Activated CD8-positive, alpha-beta memory T cell treated with anti-CD3 and anti-CD28 coated beads, Interleukin-2, amount 10 ng/mL, durations not matched to agents 7 days and 5 days (primary cell): ENCODE data around the gene PALM3. TPM values are rescaled to one million over a fixed set of nuclear protein-coding genes. Genes with fewer than 3 reads are reported as not detected.
"Not testable (repeated sequence)": the region's sequence is repeated elsewhere in the genome, so short reads cannot be mapped to it uniquely, and the experiment has no call there.

Experiments used
- ATAC-seq: fragments of 150-1000 bp; cut with Tn5 transposase; one replicate; pipeline ENCODE4 v1.10.0; 2021; ENCODE audit warnings: moderate library complexity
- CTCF ChIA-PET: fragments of 350-600 bp; sonication (Branson Sonifier 250); formaldehyde crosslinking; loops from one replicate; lab custom pipeline; 2021; ENCODE audit warnings: antibody characterized with exemption; lab: Charles Lee
- DNase-seq: peaks from one replicate; pipeline ENCODE4 v3.0.0-alpha.2; 2020
- H3K27ac Mint-ChIP-seq: one replicate; pipeline ENCODE4 v1.8.0; 2021; ENCODE audit warnings: mild to moderate bottlenecking, mixed read lengths
- H3K27me3 Mint-ChIP-seq: one replicate; pipeline ENCODE4 v1.8.0; 2021; ENCODE audit warnings: mixed read lengths
- H3K36me3 Mint-ChIP-seq: one replicate; pipeline ENCODE4 v1.8.0; 2021; ENCODE audit warnings: mild to moderate bottlenecking, mixed read lengths
- H3K4me1 Mint-ChIP-seq: one replicate; pipeline ENCODE4 v1.8.0; 2021; ENCODE audit warnings: mixed read lengths
- H3K4me3 Mint-ChIP-seq: one replicate; pipeline ENCODE4 v1.8.0; 2021; ENCODE audit warnings: mild to moderate bottlenecking, moderate library complexity, mixed read lengths
- H3K9me3 Mint-ChIP-seq: one replicate; pipeline ENCODE4 v1.8.0; 2022; ENCODE audit warnings: low read depth, mixed read lengths
- total RNA-seq, 2 experiments: library from RNA; stranded (reverse); gene quantifications; one replicate each; pipeline ENCODE4 v1.2.3, GENCODE V29; 2021

PALM3 gene
- total RNA-seq, 2 experiments from 2014 or later: not detected

DNA sequence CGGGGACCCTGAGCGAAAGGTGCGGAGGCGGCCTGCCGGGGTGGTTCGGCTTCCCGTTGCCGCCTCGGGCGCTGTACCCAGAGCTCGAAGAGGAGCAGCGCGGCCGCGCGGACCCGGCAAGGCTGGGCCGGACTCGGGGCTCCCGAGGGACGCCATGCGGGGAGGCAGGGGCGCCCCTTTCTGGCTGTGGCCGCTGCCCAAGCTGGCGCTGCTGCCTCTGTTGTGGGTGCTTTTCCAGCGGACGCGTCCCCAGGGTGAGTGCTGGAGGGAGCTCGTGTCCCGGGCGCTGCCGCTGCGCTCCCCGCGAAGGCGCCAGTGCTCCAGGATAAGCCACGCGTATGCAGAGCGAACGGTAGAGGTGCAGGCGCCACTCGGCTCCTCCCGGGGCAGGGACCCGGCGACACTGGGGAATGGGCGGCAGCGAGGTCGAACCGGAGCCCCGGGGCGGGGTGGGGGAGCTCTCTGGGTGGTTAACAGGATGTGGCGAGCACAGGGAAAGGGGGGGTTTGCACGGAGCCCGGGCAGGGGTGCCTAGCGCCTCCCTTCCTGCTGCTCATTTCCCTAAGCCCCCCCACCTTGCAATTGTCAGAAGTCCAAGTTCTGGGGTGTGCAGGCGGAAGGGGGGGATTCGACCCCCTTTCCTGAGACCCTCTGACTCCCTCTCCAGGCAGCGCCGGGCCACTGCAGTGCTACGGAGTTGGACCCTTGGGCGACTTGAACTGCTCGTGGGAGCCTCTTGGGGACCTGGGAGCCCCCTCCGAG, 30.0 kb downstream of the PALM3 start, which contains the start of gene IL27RA:
TSS of gene IL27RA (plus strand) at position 44 of the 762 bp plus-strand sequence. CDS start at position 155, 111 bp downstream.
- Mint-ChIP-seq H3K27me3 (peaks cover 6% of the 10 kb centered on the region), H3K4me1 (peaks cover 19% of the 10 kb centered on the region), H3K27ac (peak within 1 kb of the TSS; percentile 90), H3K4me3 (peak within 1 kb of the TSS; percentile 90), H3K36me3 (peaks cover 9% of the 10 kb centered on the region), H3K9me3 (no peaks in the 10 kb centered on the region)
- CTCF ChIA-PET: interaction anchor here (0.7 to 2.9 kb wide), 38 partner anchors 9 to 451 kb away, joined by 3 to 24 read pairs (median 4); partner anchors contain the start of genes ASF1B, BRME1, CC2D1A and DCAF15
- DNase-seq: peak; percentile 88
- ATAC-seq: peak; percentile 85

DNA sequence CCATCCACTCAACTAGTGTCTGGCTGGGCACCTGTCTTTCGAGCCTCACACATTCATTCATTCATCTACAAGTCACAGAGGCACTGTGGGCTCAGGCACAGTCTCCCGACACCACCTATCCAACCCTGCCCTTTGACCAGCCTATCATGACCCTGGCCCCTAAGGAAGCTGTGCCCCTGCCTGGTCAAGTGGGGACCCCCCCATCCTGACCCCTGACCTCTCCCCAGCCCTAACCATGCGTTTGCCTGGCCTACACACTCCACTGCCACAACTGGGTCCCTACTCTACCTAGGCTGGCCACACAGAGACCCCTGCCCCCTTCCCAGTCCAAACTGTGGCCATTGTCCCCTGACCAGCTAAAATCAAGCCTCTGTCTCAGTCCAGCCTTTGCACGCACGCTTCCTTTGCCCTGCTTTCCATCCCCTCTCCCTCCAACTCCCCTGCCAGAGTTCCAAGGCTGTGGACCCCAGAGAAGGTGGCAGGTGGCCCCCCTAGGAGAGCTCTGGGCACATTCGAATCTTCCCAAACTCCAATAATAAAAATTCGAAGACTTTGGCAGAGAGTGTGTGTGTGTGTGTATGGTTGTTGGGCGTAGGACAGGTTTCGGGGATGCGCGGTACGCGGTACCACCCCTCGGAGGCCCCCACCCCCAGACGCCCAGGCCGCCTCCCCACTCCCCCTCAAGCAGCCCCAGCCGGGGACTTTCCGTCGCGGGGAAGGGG, 30.7 kb downstream of the PALM3 start:
- ATAC-seq (no peak), DNase-seq (no peak)
- peak overlapping the region; percentile 90 for H3K4me3 Mint-ChIP-seq
- peak overlapping the region; percentile 90 for H3K27ac Mint-ChIP-seq
- no peaks in the 10 kb centered on the region for H3K9me3 Mint-ChIP-seq
- H3K36me3 Mint-ChIP-seq: peaks cover 8% of the 10 kb centered on the region
- H3K4me1 Mint-ChIP-seq: peaks cover 18% of the 10 kb centered on the region
- CTCF ChIA-PET: interaction anchor here (0.7 to 2.9 kb wide), 40 partner anchors 9 to 169 kb away, joined by 3 to 24 read pairs (median 4); partner anchors contain the start of genes ASF1B, BRME1, CC2D1A and DCAF15
- H3K27me3 Mint-ChIP-seq: peaks cover 6% of the 10 kb centered on the region

DNA sequence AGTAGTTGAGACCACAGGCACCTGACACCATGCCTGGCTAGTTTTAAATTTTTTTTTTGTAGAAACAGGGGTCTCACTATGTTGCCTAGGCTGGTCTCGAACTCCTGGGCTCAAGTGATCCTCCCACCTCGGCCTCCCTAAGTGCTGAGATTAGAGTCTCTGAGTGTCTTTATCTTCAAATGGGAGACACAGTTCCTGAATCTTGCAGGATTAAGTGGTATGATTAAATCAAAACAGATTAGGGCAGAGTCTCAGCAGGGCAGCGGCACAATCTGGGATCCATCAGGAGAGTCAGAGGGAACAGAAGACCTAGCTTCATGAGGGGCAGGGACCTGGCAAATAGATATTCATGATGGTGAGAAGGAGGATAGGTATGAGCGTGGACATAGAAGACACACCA, 33.0 kb downstream of the PALM3 start:
- H3K4me1 Mint-ChIP-seq: peaks cover 16% of the 10 kb centered on the region
- DNase-seq (no peak), ATAC-seq (no peak)
- no peak overlapping the region for H3K4me3 Mint-ChIP-seq
- H3K9me3 Mint-ChIP-seq: no peaks in the 10 kb centered on the region
- H3K27me3 Mint-ChIP-seq: peaks cover 6% of the 10 kb centered on the region
- H3K27ac Mint-ChIP-seq: no peak overlapping the region
- CTCF ChIA-PET: interaction anchor here (0.6 to 2.3 kb wide), 4 partner anchors 10 to 142 kb away, joined by 3 to 8 read pairs (median 4); partner anchors contain the start of gene MISP3
- peaks cover 4% of the 10 kb centered on the region for H3K36me3 Mint-ChIP-seq

DNA sequence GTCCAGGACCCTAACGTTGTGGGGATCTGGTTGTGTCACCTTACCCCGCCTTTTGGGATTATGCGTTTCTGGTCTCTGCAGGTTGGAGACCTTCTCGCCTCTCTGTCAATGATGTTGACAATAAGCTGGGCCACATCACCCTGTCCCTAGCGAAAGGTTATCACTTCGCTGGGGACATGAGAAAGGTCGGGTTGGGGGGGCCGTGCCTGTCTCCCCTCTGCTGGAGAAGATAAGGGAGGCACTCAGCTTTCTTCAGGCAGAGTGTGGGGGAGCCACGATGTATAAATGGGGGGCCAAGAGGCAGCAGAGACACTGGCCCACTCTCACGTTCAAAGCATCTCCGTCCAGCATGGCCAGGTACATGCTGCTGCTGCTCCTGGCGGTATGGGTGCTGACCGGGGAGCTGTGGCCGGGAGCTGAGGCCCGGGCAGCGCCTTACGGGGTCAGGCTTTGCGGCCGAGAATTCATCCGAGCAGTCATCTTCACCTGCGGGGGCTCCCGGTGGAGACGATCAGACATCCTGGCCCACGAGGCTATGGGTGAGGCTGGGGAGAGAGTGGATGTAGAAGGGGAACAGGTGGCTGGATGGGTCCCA, 33.9 kb downstream of the PALM3 start, which contains the start of gene RLN3:
TSS of gene RLN3 (plus strand) at position 293 of the 595 bp plus-strand sequence. CDS start at position 350, 57 bp downstream.
- DNase-seq (no peak), ATAC-seq (no peak)
- H3K36me3 Mint-ChIP-seq: peaks cover 3% of the 10 kb centered on the region
- CTCF ChIA-PET: interaction anchor here (0.8 to 1.7 kb wide), 3 partner anchors 9 to 141 kb away, joined by 3 to 4 read pairs (median 3); no protein-coding TSS in a partner anchor
- no peaks in the 10 kb centered on the region for H3K9me3 Mint-ChIP-seq
- no peak within 1 kb of the TSS for H3K27ac Mint-ChIP-seq
- peaks cover 19% of the 10 kb centered on the region for H3K4me1 Mint-ChIP-seq
- H3K27me3 Mint-ChIP-seq: peaks cover 6% of the 10 kb centered on the region
- no peak within 1 kb of the TSS for H3K4me3 Mint-ChIP-seq

DNA sequence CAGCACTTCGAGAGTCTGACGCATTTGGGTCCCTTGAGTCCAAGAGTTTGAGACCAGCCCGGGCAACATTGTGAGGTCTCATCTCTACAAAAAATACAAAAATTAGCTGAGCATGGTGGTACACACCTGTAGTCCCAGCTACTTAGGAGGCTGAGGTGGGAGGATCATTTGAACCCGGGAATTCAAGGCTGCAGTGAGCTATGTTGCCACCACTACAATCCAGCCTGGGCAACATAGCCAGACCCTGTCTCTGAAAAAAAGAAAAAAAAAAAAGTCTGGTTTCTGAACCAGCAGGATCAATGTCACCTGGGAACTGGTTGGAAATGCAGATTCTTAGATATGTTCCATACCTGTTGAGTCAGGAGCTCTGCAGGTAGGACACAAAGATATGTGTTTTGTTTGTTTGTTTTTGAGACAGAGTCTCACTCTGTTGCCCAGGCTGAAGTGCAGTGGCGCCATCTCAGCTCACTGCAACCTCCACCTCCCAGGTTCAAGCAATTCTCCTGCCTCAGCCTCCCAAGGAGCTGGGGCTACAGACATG, 35.2 kb downstream of the PALM3 start:
- CTCF ChIA-PET: interaction anchor here (1.2 to 1.7 kb wide), 2 partner anchors 16 to 124 kb away, joined by 3 read pairs; no protein-coding TSS in a partner anchor
- not testable (repeated sequence) for DNase-seq

DNA sequence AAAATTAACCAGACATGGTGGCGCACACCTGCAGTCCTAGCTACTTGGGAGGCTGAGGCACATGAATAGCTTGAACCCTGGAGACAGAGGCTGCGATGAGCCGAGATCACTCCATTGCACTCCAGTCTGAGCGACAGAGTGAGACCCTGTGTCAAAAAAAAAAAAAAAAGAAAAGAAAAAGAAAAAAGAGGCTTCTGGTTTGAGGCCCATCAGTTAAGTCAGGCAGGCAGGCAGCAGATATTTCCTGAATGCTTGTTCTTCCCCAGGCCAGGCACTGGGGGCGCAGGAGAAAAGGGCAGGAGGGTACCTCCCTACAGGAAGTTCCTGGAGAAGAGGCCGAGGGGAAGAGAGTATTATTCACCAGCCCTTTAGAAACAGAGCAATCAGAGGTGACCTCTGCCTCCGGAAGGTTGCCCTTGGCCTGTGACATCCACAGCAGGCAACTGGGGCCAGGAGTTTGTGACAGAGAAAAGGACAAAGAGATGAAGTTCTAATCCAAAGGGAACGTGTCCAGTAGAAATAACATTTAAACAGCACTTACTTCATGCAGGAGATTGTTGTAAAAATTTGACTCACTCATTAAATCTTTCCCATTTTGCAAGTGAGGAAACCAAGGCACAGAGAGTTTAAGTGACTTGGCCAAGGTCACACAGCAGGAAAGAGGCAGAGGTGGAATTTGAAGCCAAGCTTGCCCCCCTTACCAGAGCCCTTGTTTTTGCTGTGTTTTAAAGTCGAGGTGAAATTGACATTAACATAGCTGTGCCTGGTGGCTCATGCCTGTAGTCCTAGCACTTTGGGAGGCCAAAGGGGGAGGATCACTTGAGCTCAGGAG, 38.3 kb downstream of the PALM3 start:
- Mint-ChIP-seq H3K4me3 (no peak overlapping the region), H3K27me3 (peaks cover 3% of the 10 kb centered on the region), H3K36me3 (no peaks in the 10 kb centered on the region), H3K27ac (no peak overlapping the region), H3K9me3 (no peaks in the 10 kb centered on the region), H3K4me1 (peaks cover 7% of the 10 kb centered on the region)
- CTCF ChIA-PET: interaction anchor here (2.8 kb wide), 1 partner anchor 7 kb away, joined by 19 read pairs; the partner anchor contains the start of gene IL27RA
- no peak for ATAC-seq
- no peak for DNase-seq

More for the DNA sequence above, 35.2 kb downstream of the PALM3 start:
- H3K9me3 Mint-ChIP-seq, ATAC-seq, H3K27ac Mint-ChIP-seq, H3K27me3 Mint-ChIP-seq, H3K36me3 Mint-ChIP-seq, H3K4me3 Mint-ChIP-seq: not testable (repeated sequence)
- peaks cover 16% of the 10 kb centered on the region for H3K4me1 Mint-ChIP-seq

DNA sequence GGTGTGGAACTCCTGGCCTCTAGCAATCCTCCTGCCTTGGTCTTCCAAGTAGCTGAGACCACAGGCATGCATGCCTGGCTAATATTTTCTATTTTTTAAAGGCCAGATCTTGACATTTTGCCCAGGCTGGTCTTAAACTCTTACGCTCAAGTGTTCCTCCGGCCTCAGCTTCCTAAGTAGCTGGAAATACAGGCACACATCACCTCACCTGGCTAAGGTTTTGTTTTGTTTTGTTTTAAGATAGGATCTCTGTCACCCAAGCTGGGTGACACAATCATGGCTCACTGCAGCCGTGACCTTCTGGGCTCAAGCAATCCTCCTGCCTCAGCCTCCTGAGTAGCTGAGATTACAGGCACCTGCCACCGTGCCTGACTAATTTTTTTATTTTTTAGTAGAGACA, 39.4 kb downstream of the PALM3 start:
- ATAC-seq: no peak
- Mint-ChIP-seq H3K4me1 (peaks cover 7% of the 10 kb centered on the region), H3K36me3 (no peaks in the 10 kb centered on the region), H3K27me3 (no peaks in the 10 kb centered on the region), H3K9me3 (no peaks in the 10 kb centered on the region), H3K4me3 (no peak overlapping the region), H3K27ac (no peak overlapping the region)
- CTCF ChIA-PET: interaction anchor here (0.9 to 2.8 kb wide), 2 partner anchors 9 to 142 kb away, joined by 3 to 19 read pairs; partner anchors contain the start of gene IL27RA
- DNase-seq: no peak

DNA sequence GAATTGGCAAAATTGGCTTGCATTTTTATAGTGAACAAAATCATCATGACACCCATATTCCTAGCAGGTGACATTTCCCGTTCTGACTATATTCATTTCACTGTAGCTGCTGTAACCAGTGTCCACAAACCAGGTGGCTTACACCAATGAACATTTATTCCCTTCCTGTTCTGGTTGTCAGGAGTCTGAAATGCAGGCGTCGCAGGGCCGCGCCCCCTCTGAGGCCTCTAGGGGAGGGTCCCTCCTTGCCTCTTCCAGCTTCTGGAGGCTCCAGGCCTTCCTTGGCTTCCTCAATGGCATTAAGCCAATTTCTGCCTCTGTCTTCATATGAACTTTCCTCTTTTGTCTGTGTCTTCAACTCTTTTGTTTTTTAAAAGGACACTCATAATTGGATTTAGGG, 40.4 kb downstream of the PALM3 start:
- Mint-ChIP-seq H3K4me1 (peaks cover 7% of the 10 kb centered on the region), H3K27me3 (no peaks in the 10 kb centered on the region), H3K4me3 (no peak overlapping the region), H3K9me3 (no peaks in the 10 kb centered on the region), H3K36me3 (no peaks in the 10 kb centered on the region), H3K27ac (no peak overlapping the region)
- DNase-seq (no peak), ATAC-seq (peak; percentile 20)
- CTCF ChIA-PET: interaction anchor here (0.9 to 2.8 kb wide), 4 partner anchors 10 to 141 kb away, joined by 3 to 19 read pairs (median 6); partner anchors contain the start of gene IL27RA

DNA sequence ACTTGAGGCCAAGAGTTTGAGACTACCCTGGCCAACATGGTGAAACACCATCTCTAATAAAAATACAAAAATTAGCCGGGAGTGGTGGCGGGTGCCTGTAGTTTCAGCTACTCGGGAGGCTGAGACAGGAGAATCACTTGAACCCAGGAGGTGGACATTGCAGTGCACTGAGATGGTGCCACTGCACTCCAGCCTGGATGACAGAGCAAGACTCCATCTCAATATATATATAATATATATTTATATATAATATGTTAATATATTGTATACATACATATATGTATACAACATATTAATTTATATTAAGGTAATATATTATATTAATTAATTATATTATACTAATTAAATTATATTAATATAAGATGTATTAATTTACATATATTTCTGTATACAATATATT, 42.1 kb downstream of the PALM3 start:
- ATAC-seq, H3K36me3 Mint-ChIP-seq, H3K4me1 Mint-ChIP-seq, H3K27me3 Mint-ChIP-seq, H3K4me3 Mint-ChIP-seq, H3K9me3 Mint-ChIP-seq, H3K27ac Mint-ChIP-seq, DNase-seq: not testable (repeated sequence)
- CTCF ChIA-PET: interaction anchor here (0.9 to 2.1 kb wide), 6 partner anchors 12 to 139 kb away, joined by 3 to 8 read pairs (median 3); partner anchors contain the start of gene IL27RA

DNA sequence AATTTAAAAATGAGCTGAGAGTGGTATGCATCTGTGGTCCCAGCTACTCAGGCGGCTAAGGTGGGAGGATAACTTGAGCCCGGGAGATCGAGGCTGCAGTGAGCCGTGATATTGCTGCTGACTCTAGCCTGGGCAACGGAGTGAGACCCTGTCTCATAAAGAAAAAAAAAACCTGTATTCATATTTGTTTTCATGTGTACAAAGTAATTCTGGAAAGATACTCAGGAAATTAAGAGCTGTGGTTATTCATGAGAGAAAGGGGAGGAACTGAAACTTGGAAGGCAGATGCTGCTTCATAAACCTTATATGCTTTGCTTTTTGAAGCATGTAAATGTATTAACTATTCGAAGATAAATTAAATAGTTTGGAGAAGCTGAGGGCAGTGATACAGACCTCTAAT, 42.8 kb downstream of the PALM3 start:
- H3K4me1 Mint-ChIP-seq: peaks cover 7% of the 10 kb centered on the region
- no peak for ATAC-seq

DNA sequence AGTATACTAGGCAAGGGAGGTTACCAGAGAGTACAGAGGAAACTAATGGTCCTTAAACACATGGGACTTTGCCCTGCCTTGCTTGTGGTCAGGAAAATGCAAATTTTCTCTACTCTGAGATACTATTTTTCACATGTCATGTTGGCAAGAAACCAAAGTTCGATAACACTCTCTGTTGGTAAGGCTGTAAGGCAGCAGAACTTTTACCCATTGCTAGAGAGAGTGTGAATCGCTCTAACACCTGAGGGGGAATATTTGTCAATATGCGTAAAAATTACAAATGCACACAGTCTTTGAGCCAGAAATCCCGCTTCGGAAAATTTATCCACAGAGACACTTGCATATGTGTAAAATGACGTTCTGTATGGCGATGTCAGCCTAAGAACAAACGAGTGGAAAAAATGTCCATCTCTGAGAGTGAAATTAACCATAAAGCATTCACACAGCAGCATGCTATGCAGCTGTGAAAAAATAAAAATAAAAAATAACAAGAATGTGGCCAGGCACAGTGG, 46.3 kb downstream of the PALM3 start:
- DNase-seq: no peak
- H3K9me3 Mint-ChIP-seq: no peaks in the 10 kb centered on the region
- H3K27ac Mint-ChIP-seq: no peak overlapping the region
- CTCF ChIA-PET: interaction anchor here (2.0 kb wide), 1 partner anchor 56 kb away, joined by 5 read pairs; no protein-coding TSS in a partner anchor
- H3K36me3 Mint-ChIP-seq: no peaks in the 10 kb centered on the region
- no peak overlapping the region for H3K4me3 Mint-ChIP-seq
- no peaks in the 10 kb centered on the region for H3K27me3 Mint-ChIP-seq
- ATAC-seq: no peak
- H3K4me1 Mint-ChIP-seq: peaks cover 2% of the 10 kb centered on the region

More for the DNA sequence above, 42.8 kb downstream of the PALM3 start:
- Mint-ChIP-seq H3K27me3 (no peaks in the 10 kb centered on the region), H3K27ac (no peak overlapping the region), H3K9me3 (no peaks in the 10 kb centered on the region), H3K36me3 (no peaks in the 10 kb centered on the region), H3K4me3 (no peak overlapping the region)
- CTCF ChIA-PET: interaction anchor here (0.8 to 2.1 kb wide), 11 partner anchors 9 to 361 kb away, joined by 3 to 8 read pairs (median 3); partner anchors contain the start of genes IL27RA and RLN3
- no peak for DNase-seq
